Osteocyte (in vitro differentiated cells): ENCODE results near the gene PHF21A. TPM values are rescaled to one million over a fixed set of nuclear protein-coding genes. Genes with fewer than 3 reads are reported as not detected.

ENCODE experiments used
- DNase-seq: peaks from one replicate; pipeline ENCODE4 v3.0.0; 2021; ENCODE audit warnings: mixed read lengths; ENCODE audit not compliant: unreplicated experiment; ENCODE audit errors: extremely low spot score
- H3K27ac Mint-ChIP-seq: one replicate; pipeline ENCODE4 v1.8.0; 2021; ENCODE audit warnings: mild to moderate bottlenecking, mixed read lengths; ENCODE audit not compliant: unreplicated experiment
- H3K27me3 Mint-ChIP-seq: one replicate; pipeline ENCODE4 v1.8.0; 2021; ENCODE audit warnings: mixed read lengths; ENCODE audit not compliant: unreplicated experiment
- H3K36me3 Mint-ChIP-seq: one replicate; pipeline ENCODE4 v1.8.0; 2021; ENCODE audit warnings: mixed read lengths; ENCODE audit not compliant: unreplicated experiment
- H3K4me1 Mint-ChIP-seq: one replicate; pipeline ENCODE4 v1.8.0; 2021; ENCODE audit warnings: mixed read lengths; ENCODE audit not compliant: unreplicated experiment
- H3K4me3 Mint-ChIP-seq: one replicate; pipeline ENCODE4 v1.8.0; 2021; ENCODE audit warnings: mild to moderate bottlenecking, moderate library complexity, mixed read lengths; ENCODE audit not compliant: unreplicated experiment
- H3K9me3 Mint-ChIP-seq: one replicate; pipeline ENCODE4 v1.8.0; 2021; ENCODE audit warnings: mixed read lengths; ENCODE audit not compliant: unreplicated experiment
- CTCF ChIP-seq: fragments of 200-600 bp; sonication (generic); IDR thresholded peaks from 2 replicates; pipeline ENCODE4 v1.5.0; 2021; ENCODE audit warnings: antibody characterized with exemption, mild to moderate bottlenecking, moderate library complexity
- total RNA-seq: library from RNA; stranded (reverse); gene quantifications from 2 replicates; pipeline ENCODE4 v1.2.1, GENCODE V29; 2021

PHF21A gene
- total RNA-seq, 1 donor from 2014 or later, result 40.8 TPM

GRCh38 chr11:45947885-45948284 lies 173.4 kb downstream of the PHF21A start:
- no peak for TF ChIP-seq CTCF
- H3K9me3 Mint-ChIP-seq, result no peaks in the 10 kb centered on the region
- H3K27ac Mint-ChIP-seq, result no peak overlapping the region
- H3K4me3 Mint-ChIP-seq, result no peak overlapping the region
- H3K27me3 Mint-ChIP-seq, result no peaks in the 10 kb centered on the region
- H3K36me3 Mint-ChIP-seq, result peaks cover 57% of the 10 kb centered on the region
- H3K4me1 Mint-ChIP-seq, result no peaks in the 10 kb centered on the region
- DNase-seq, result no peak

- H3K4me1 Mint-ChIP-seq, result no peaks in the 10 kb centered on the region
- H3K27ac Mint-ChIP-seq, result no peak overlapping the region
- no peaks in the 10 kb centered on the region for H3K9me3 Mint-ChIP-seq
- no peak overlapping the region for H3K4me3 Mint-ChIP-seq
- TF ChIP-seq CTCF, result no peak
- peaks cover 57% of the 10 kb centered on the region for H3K36me3 Mint-ChIP-seq
- DNase-seq, result no peak
- no peaks in the 10 kb centered on the region for H3K27me3 Mint-ChIP-seq
Measured at GRCh38 chr11:45945397-45945999, 175.8 kb downstream of the PHF21A start.

GRCh38 chr11:45942381-45942780 lies 178.9 kb downstream of the PHF21A start:
- Mint-ChIP-seq H3K9me3 (no peaks in the 10 kb centered on the region), H3K4me1 (no peaks in the 10 kb centered on the region), H3K27ac (no peak overlapping the region), H3K4me3 (no peak overlapping the region), H3K27me3 (no peaks in the 10 kb centered on the region), H3K36me3 (peaks cover 54% of the 10 kb centered on the region)
- DNase-seq, result no peak
- no peak for TF ChIP-seq CTCF

GRCh38 chr11:45941285-45941684 lies 180.0 kb downstream of the PHF21A start:
- Mint-ChIP-seq H3K27ac (no peak overlapping the region), H3K9me3 (no peaks in the 10 kb centered on the region), H3K27me3 (no peaks in the 10 kb centered on the region), H3K4me1 (no peaks in the 10 kb centered on the region), H3K36me3 (peaks cover 58% of the 10 kb centered on the region), H3K4me3 (no peak overlapping the region)
- TF ChIP-seq CTCF, result no peak
- DNase-seq, result no peak

- Mint-ChIP-seq H3K36me3 (peaks cover 46% of the 10 kb centered on the region), H3K4me3 (no peak overlapping the region), H3K9me3 (no peaks in the 10 kb centered on the region), H3K4me1 (no peaks in the 10 kb centered on the region), H3K27me3 (no peaks in the 10 kb centered on the region), H3K27ac (no peak overlapping the region)
- DNase-seq, result no peak
- TF ChIP-seq CTCF, result no peak
Measured at GRCh38 chr11:45939836-45940235, 181.4 kb downstream of the PHF21A start.
